Naive thymus-derived CD4-positive, alpha-beta T cell (primary cell): ENCODE results near the gene TBC1D10B. TPM values are rescaled to one million over a fixed set of nuclear protein-coding genes. Genes with fewer than 3 reads are reported as not detected.
"Not testable (repeated sequence)": the region's sequence is repeated elsewhere in the genome, so short reads cannot be mapped to it uniquely, and the experiment has no call there.

ENCODE experiments used
- ATAC-seq: fragments of 150-1000 bp; cut with Tn5 transposase; 2 replicates; pipeline ENCODE4 v1.10.0; 2021; ENCODE audit warnings: mild to moderate bottlenecking, moderate library complexity
- CTCF ChIA-PET: fragments of 350-600 bp; sonication (Branson Sonifier 250); formaldehyde crosslinking; loops from one replicate; lab custom pipeline; 2021; ENCODE audit warnings: antibody characterized with exemption; lab: Charles Lee
- POLR2A ChIA-PET: fragments of 350-600 bp; sonication (Branson Sonifier 250); formaldehyde crosslinking; loops from one replicate; lab custom pipeline; 2021; ENCODE audit warnings: antibody characterized with exemption, inconsistent platforms; lab: Charles Lee
- DNase-seq, 9 donors: peaks; one replicate each; pipeline versions ENCODE4 v3.0.0 to v3.0.0-alpha.2; 2020 to 2022; ENCODE audit warnings: mixed read lengths in 1 of 9
- H3K27ac ChIP-seq: one replicate; pipeline ENCODE4 v1.7.0; 2013; ENCODE audit warnings: mild to moderate bottlenecking, low read depth, low read length, moderate library complexity
- H3K27me3 ChIP-seq, 2 donors: one replicate each; pipeline ENCODE4 v1.7.0; 2013; ENCODE audit warnings: low read length in 2 of 2, mild to moderate bottlenecking in 2 of 2, moderate library complexity in 2 of 2; ENCODE audit not compliant: control insufficient read depth in 2 of 2, insufficient read depth in 2 of 2
- H3K36me3 ChIP-seq, 3 experiments: 1 replicate in 2 of 3; 2 replicates in 1 of 3; pipeline ENCODE4 v1.7.0; 2013; ENCODE audit warnings: low read length in 3 of 3, mild to moderate bottlenecking in 3 of 3, moderate library complexity in 1 of 3; ENCODE audit not compliant: insufficient read depth in 3 of 3, control insufficient read depth in 2 of 3
- H3K4me1 ChIP-seq, 2 donors: one replicate each; pipeline ENCODE4 v1.7.0; 2013; ENCODE audit warnings: low read length in 2 of 2, mild to moderate bottlenecking in 2 of 2, moderate library complexity in 1 of 2; ENCODE audit not compliant: control insufficient read depth in 2 of 2, insufficient read depth in 2 of 2
- H3K4me3 ChIP-seq: 2 replicates; pipeline ENCODE4 v1.7.0; 2013; ENCODE audit warnings: mild to moderate bottlenecking, low read length
- H3K9me3 ChIP-seq, 3 experiments: 1 replicate in 2 of 3; 2 replicates in 1 of 3; pipeline ENCODE4 v1.7.0; 2013; ENCODE audit warnings: low read length in 3 of 3; ENCODE audit not compliant: control insufficient read depth in 2 of 3
- H3K27ac Mint-ChIP-seq, 9 donors: one replicate each; pipeline ENCODE4 v1.8.0; 2020 to 2022; ENCODE audit warnings: mixed read lengths in 9 of 9, mild to moderate bottlenecking in 8 of 9, moderate library complexity in 5 of 9, inconsistent platforms in 2 of 9
- H3K27me3 Mint-ChIP-seq, 5 donors: one replicate each; pipeline ENCODE4 v1.8.0; 2021 to 2022; ENCODE audit warnings: mixed read lengths in 5 of 5, mild to moderate bottlenecking in 1 of 5
- H3K36me3 Mint-ChIP-seq, 5 donors: one replicate each; pipeline ENCODE4 v1.8.0; 2020 to 2022; ENCODE audit warnings: mixed read lengths in 5 of 5, mild to moderate bottlenecking in 3 of 5, inconsistent platforms in 1 of 5
- H3K4me1 Mint-ChIP-seq, 7 donors: one replicate each; pipeline ENCODE4 v1.8.0; 2020 to 2022; ENCODE audit warnings: mixed read lengths in 7 of 7, mild to moderate bottlenecking in 3 of 7, inconsistent platforms in 1 of 7
- H3K4me3 Mint-ChIP-seq, 10 donors: one replicate each; pipeline ENCODE4 v1.8.0; 2020 to 2022; ENCODE audit warnings: mild to moderate bottlenecking in 10 of 10, mixed read lengths in 10 of 10, moderate library complexity in 6 of 10, inconsistent platforms in 2 of 10
- H3K9me3 Mint-ChIP-seq, 11 donors: one replicate each; pipeline ENCODE4 v1.8.0; 2020 to 2022; ENCODE audit warnings: mixed read lengths in 11 of 11, mild to moderate bottlenecking in 4 of 11, inconsistent platforms in 1 of 11, moderate library complexity in 1 of 11
- intact Hi-C, 2 donors: fragments of 100-400 bp; cut with micrococcal nuclease; formaldehyde crosslinking; loops; one replicate each; pipeline ENCODE4 v1.15.1; 2023
- polyA plus RNA-seq, 2 donors: library from polyadenylated mRNA; unstranded; fragments of 300-500 nt; fragmentation: Illumina TruSeq; gene quantifications; one replicate each; pipeline ENCODE4 v1.2.3, GENCODE V29; 2021
- total RNA-seq, 6 experiments: library from RNA in 5 of 6; stranded (reverse) in 5 of 6; gene quantifications; 1 replicate in 5 of 6; 2 replicates in 1 of 6; pipeline ENCODE4 v1.2.3 and lab custom pipeline; 2021 to 2026

TBC1D10B gene
- total and polyA plus RNA-seq, 7 experiments from 2014 or later: 7.6 to 70.0 (median 43.8) TPM

DNA sequence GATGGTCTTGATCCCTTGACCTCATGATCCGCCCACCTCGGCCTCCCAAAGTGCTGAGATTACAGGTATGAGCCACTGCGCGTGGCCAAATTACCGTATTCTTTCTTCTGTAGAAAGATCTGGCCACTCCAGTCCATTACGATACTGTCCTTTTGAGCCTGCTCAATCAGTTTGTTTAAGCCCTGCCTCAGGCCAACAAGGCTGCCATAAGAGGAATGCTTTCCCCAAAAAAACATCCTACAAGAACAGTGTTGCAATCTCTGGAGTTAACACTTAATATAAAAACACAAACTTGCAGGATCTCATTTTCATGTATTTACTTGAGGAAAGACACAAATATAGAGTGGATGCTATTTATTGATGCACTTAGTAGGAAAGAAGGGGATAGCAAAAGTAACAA, 46.1 kb downstream of the TBC1D10B start:
- DNase-seq, CTCF ChIA-PET: not testable (repeated sequence)
- peak overlapping the region in 2 of 9 donors; percentile 25 to 45 for H3K27ac Mint-ChIP-seq

DNA sequence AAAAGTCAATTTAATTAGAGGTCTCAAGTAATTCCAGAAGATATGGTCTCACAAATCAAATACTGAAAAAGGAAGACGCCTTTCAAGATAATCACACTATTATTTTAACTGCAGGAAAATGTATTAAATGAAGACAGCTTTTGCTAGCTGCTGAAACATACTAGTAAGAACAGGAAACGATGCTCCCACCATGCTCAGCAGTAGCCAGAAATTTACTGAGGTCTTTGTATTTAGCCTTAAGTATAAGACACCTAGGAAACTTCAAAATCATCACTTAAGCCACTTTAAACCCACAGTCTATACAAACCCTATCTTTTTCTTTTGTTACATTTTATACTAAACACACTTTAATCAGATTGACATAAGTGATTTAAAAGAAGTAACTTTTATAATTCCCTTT, 51.6 kb downstream of the TBC1D10B start:
- H3K27me3 Mint-ChIP-seq, ATAC-seq, H3K36me3 Mint-ChIP-seq, H3K4me3 ChIP-seq, H3K9me3 Mint-ChIP-seq, H3K4me3 Mint-ChIP-seq, H3K4me1 ChIP-seq, H3K27ac ChIP-seq, H3K36me3 ChIP-seq, H3K27me3 ChIP-seq, POLR2A ChIA-PET, intact Hi-C loops, CTCF ChIA-PET, H3K9me3 ChIP-seq, DNase-seq: not testable (repeated sequence)
- Mint-ChIP-seq H3K4me1 (peaks cover 5 to 42% (median 33%) of the 10 kb centered on the region in 7 donors), H3K27ac (peak overlapping the region in 1 of 9 donors; percentile 38)

More for the DNA sequence above, 46.1 kb downstream of the TBC1D10B start:
- H3K27me3 ChIP-seq, intact Hi-C loops, POLR2A ChIA-PET, ATAC-seq, H3K9me3 Mint-ChIP-seq, H3K27ac ChIP-seq, H3K4me3 ChIP-seq, H3K36me3 ChIP-seq, H3K4me3 Mint-ChIP-seq, H3K4me1 ChIP-seq, H3K36me3 Mint-ChIP-seq, H3K27me3 Mint-ChIP-seq, H3K9me3 ChIP-seq: not testable (repeated sequence)
- H3K4me1 Mint-ChIP-seq: peaks cover 15 to 47% (median 28%) of the 10 kb centered on the region in 7 donors

GRCh38 chr16:30310937-30311336, 59.4 kb downstream of the TBC1D10B start:
- CTCF ChIA-PET, H3K4me3 ChIP-seq, H3K4me1 ChIP-seq, H3K36me3 Mint-ChIP-seq, H3K27ac Mint-ChIP-seq, DNase-seq, intact Hi-C loops, H3K27me3 Mint-ChIP-seq, H3K27me3 ChIP-seq, ATAC-seq, POLR2A ChIA-PET, H3K36me3 ChIP-seq, H3K9me3 ChIP-seq, H3K27ac ChIP-seq, H3K9me3 Mint-ChIP-seq: not testable (repeated sequence)
- H3K4me1 Mint-ChIP-seq: peaks cover 17 to 38% (median 34%) of the 10 kb centered on the region in 7 donors
- peak overlapping the region in 1 of 10 donors; percentile 68 for H3K4me3 Mint-ChIP-seq

GRCh38 chr16:30309255-30309654, 61.0 kb downstream of the TBC1D10B start:
- CTCF ChIA-PET, intact Hi-C loops, H3K27ac ChIP-seq, H3K4me1 ChIP-seq, H3K9me3 Mint-ChIP-seq, ATAC-seq, H3K4me3 ChIP-seq, H3K27me3 Mint-ChIP-seq, H3K9me3 ChIP-seq, POLR2A ChIA-PET, DNase-seq, H3K27me3 ChIP-seq, H3K36me3 ChIP-seq, H3K4me3 Mint-ChIP-seq, H3K36me3 Mint-ChIP-seq: not testable (repeated sequence)
- Mint-ChIP-seq H3K27ac (peak overlapping the region in 5 of 9 donors; percentile 5 to 66 (median 34)), H3K4me1 (peaks cover 13 to 25% (median 22%) of the 10 kb centered on the region in 7 donors)

Other genes starting within 250 kb of the TBC1D10B start
- gene MAPK3, start 247.3 kb downstream of the TBC1D10B start, total RNA-seq: 10 to 100 TPM; 50.5 to 82.2 (median 64.3) TPM
- 1 to 10 TPM; 7.5 to 8.3 TPM for gene MAPK3, start 247.3 kb downstream of the TBC1D10B start, polyA plus RNA-seq
- 1,000 to 10,000 TPM in 1 of 5 experiments, 100 to 1,000 TPM in 4; 609 to 1,666 (median 826) TPM for gene CORO1A, start 186.9 kb downstream of the TBC1D10B start, total RNA-seq
- 1,000 to 10,000 TPM; 1,289 to 1,601 TPM for gene CORO1A, start 186.9 kb downstream of the TBC1D10B start, polyA plus RNA-seq
- 100 to 1,000 TPM in 1 of 5 experiments, 10 to 100 TPM in 4; 51.3 to 173 (median 69.8) TPM for gene BOLA2B, start 176.8 kb downstream of the TBC1D10B start, total RNA-seq
- gene BOLA2B, start 176.8 kb downstream of the TBC1D10B start, polyA plus RNA-seq: 100 to 1,000 TPM; 168 to 205 TPM
- gene SLX1A, start 176.6 kb downstream of the TBC1D10B start, total RNA-seq: 10 to 100 TPM; 41.8 to 84.5 (median 49.5) TPM
- gene SLX1A, start 176.6 kb downstream of the TBC1D10B start, polyA plus RNA-seq: 10 to 100 TPM; 36.4 to 40.0 TPM
- gene SULT1A3, start 171.2 kb downstream of the TBC1D10B start, total RNA-seq: 10 to 100 TPM; 25.3 to 34.8 (median 32.8) TPM
- gene SULT1A3, start 171.2 kb downstream of the TBC1D10B start, polyA plus RNA-seq: 1 to 10 TPM in 1 of 2 donors, under 1 TPM in 1; 0.51 to 1.1 TPM
- 10 to 100 TPM; 13.3 to 33.3 (median 14.4) TPM for gene NPIPB13, start 122.0 kb downstream of the TBC1D10B start, total RNA-seq
- 1 to 10 TPM in 1 of 2 donors, under 1 TPM in 1; 0.85 to 2.6 TPM for gene NPIPB13, start 122.0 kb downstream of the TBC1D10B start, polyA plus RNA-seq
- gene CD2BP2, start 15.2 kb downstream of the TBC1D10B start, total RNA-seq: 10 to 100 TPM; 37.5 to 77.0 (median 64.6) TPM
- gene CD2BP2, start 15.2 kb downstream of the TBC1D10B start, polyA plus RNA-seq: 10 to 100 TPM; 18.7 to 24.4 TPM
- 1 to 10 TPM in 2 of 5 experiments, under 1 TPM in 1, not detected in 2; 0.87 to 2.0 (median 1.6) TPM for gene MYL11, start 4.3 kb upstream of the TBC1D10B start, total RNA-seq
- gene MYL11, start 4.3 kb upstream of the TBC1D10B start, polyA plus RNA-seq: not detected
- 100 to 1,000 TPM; 176 to 355 (median 183) TPM for gene SEPTIN1, start 12.1 kb upstream of the TBC1D10B start, total RNA-seq
- gene SEPTIN1, start 12.1 kb upstream of the TBC1D10B start, polyA plus RNA-seq: 100 to 1,000 TPM; 221 to 257 TPM
- 10 to 100 TPM in 3 of 5 experiments, 1 to 10 TPM in 2; 6.0 to 16.0 (median 15.6) TPM for gene ZNF48, start 24.9 kb upstream of the TBC1D10B start, total RNA-seq
- 10 to 100 TPM in 1 of 2 donors, 1 to 10 TPM in 1; 6.0 to 10.9 TPM for gene ZNF48, start 24.9 kb upstream of the TBC1D10B start, polyA plus RNA-seq
- 1 to 10 TPM; 1.2 to 9.0 (median 4.5) TPM for gene ZNF771, start 37.1 kb upstream of the TBC1D10B start, total RNA-seq
- gene ZNF771, start 37.1 kb upstream of the TBC1D10B start, polyA plus RNA-seq: 1 to 10 TPM; 3.1 to 9.4 TPM
- 10 to 100 TPM; 11.6 to 74.1 (median 13.8) TPM for gene DCTPP1, start 59.5 kb upstream of the TBC1D10B start, total RNA-seq
- gene DCTPP1, start 59.5 kb upstream of the TBC1D10B start, polyA plus RNA-seq: 10 to 100 TPM; 75.0 to 81.1 TPM
- 10 to 100 TPM; 20.9 to 69.6 (median 47.1) TPM for gene SEPHS2, start 75.4 kb upstream of the TBC1D10B start, total RNA-seq
- 10 to 100 TPM; 61.2 to 83.9 TPM for gene SEPHS2, start 75.4 kb upstream of the TBC1D10B start, polyA plus RNA-seq
- gene ITGAL, start 102.2 kb upstream of the TBC1D10B start, total RNA-seq: 100 to 1,000 TPM; 258 to 629 (median 436) TPM
- 100 to 1,000 TPM; 110 to 135 TPM for gene ITGAL, start 102.2 kb upstream of the TBC1D10B start, polyA plus RNA-seq
- 1 to 10 TPM; 6.0 to 8.5 (median 7.3) TPM for gene ZNF768, start 156.1 kb upstream of the TBC1D10B start, total RNA-seq
- 1 to 10 TPM; 1.6 to 2.4 TPM for gene ZNF768, start 156.1 kb upstream of the TBC1D10B start, polyA plus RNA-seq
- 10 to 100 TPM in 4 of 5 experiments, 1 to 10 TPM in 1; 9.1 to 17.4 (median 13.8) TPM for gene ZNF747, start 164.4 kb upstream of the TBC1D10B start, total RNA-seq
- gene ZNF747, start 164.4 kb upstream of the TBC1D10B start, polyA plus RNA-seq: 10 to 100 TPM in 1 of 2 donors, 1 to 10 TPM in 1; 8.9 to 11.7 TPM
- gene ZNF764, start 187.9 kb upstream of the TBC1D10B start, total RNA-seq: 10 to 100 TPM; 11.9 to 20.9 (median 19.3) TPM
- gene ZNF764, start 187.9 kb upstream of the TBC1D10B start, polyA plus RNA-seq: 1 to 10 TPM; 4.5 to 6.8 TPM
- gene ZNF688, start 201.2 kb upstream of the TBC1D10B start, total RNA-seq: 10 to 100 TPM in 4 of 5 experiments, 1 to 10 TPM in 1; 8.8 to 24.3 (median 16.3) TPM
- 10 to 100 TPM; 29.7 to 33.2 TPM for gene ZNF688, start 201.2 kb upstream of the TBC1D10B start, polyA plus RNA-seq
- gene ZNF785, start 215.2 kb upstream of the TBC1D10B start, total RNA-seq: 10 to 100 TPM; 10.2 to 37.1 (median 21.4) TPM
- 1 to 10 TPM; 2.6 to 4.4 TPM for gene ZNF785, start 215.2 kb upstream of the TBC1D10B start, polyA plus RNA-seq
- 10 to 100 TPM in 4 of 5 experiments, 1 to 10 TPM in 1; 6.8 to 14.6 (median 12.4) TPM for gene ZNF689, start 239.9 kb upstream of the TBC1D10B start, total RNA-seq
- 10 to 100 TPM; 11.5 to 15.6 TPM for gene ZNF689, start 239.9 kb upstream of the TBC1D10B start, polyA plus RNA-seq